Ishikawa (cell line): ENCODE measurements around the gene ZCCHC24.
A peak's percentile ranks its signal among the peaks of the same experiment; 100 is the strongest.

Experiments used
- EP300 ChIP-seq: IDR thresholded peaks from 2 replicates; pipeline ENCODE4 v1.6.1; 2012; ENCODE audit warnings: borderline replicate concordance
- FOXM1 ChIP-seq: IDR thresholded peaks from 2 replicates; pipeline ENCODE4 v1.6.1; 2012; ENCODE audit warnings: low read depth, borderline replicate concordance
- NFIC ChIP-seq: IDR thresholded peaks from 2 replicates; pipeline ENCODE4 v1.6.1; 2012
- TAF1 ChIP-seq: IDR thresholded peaks from 2 replicates; pipeline ENCODE4 v1.6.1; 2012; ENCODE audit warnings: low read depth, mild to moderate bottlenecking
- TEAD4 ChIP-seq: IDR thresholded peaks from 2 replicates; pipeline ENCODE4 v1.6.1; 2012
- YY1 ChIP-seq: IDR thresholded peaks from 2 replicates; pipeline ENCODE4 v1.6.1; 2012; ENCODE audit warnings: low read depth
- ZBTB7A ChIP-seq: IDR thresholded peaks from 2 replicates; pipeline ENCODE4 v1.6.1; 2012; ENCODE audit warnings: low read depth
- TF ChIP-seq, protein P1 (sequence below): IDR thresholded peaks from 2 replicates; pipeline ENCODE4 v1.6.1; 2012
- TF ChIP-seq, protein P2 (sequence below): IDR thresholded peaks from 2 replicates; pipeline ENCODE4 v1.6.1; 2012
- TF ChIP-seq, protein P3 (sequence below): IDR thresholded peaks from 2 replicates; pipeline ENCODE4 v1.6.1; 2012; ENCODE audit warnings: low read depth, mild to moderate bottlenecking

GRCh38 chr10:79445977-79446757 lies 743 bp upstream of the ZCCHC24 start:
- TF ChIP-seq YY1 (no peak), TAF1 (no peak), EP300 (no peak), NFIC (no peak), ZBTB7A (peak; percentile 42), TEAD4 (0 out of 2 replicates have a peak, but pooled peaks have one; percentile 1), FOXM1 (no peak)
- TF ChIP-seq, protein P1, sequence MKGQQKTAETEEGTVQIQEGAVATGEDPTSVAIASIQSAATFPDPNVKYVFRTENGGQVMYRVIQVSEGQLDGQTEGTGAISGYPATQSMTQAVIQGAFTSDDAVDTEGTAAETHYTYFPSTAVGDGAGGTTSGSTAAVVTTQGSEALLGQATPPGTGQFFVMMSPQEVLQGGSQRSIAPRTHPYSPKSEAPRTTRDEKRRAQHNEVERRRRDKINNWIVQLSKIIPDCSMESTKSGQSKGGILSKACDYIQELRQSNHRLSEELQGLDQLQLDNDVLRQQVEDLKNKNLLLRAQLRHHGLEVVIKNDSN = no peak
- TF ChIP-seq, protein P2, sequence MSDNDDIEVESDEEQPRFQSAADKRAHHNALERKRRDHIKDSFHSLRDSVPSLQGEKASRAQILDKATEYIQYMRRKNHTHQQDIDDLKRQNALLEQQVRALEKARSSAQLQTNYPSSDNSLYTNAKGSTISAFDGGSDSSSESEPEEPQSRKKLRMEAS = peak; percentile 45; the same call in 1 of the 2 replicates
- TF ChIP-seq, protein P3, sequence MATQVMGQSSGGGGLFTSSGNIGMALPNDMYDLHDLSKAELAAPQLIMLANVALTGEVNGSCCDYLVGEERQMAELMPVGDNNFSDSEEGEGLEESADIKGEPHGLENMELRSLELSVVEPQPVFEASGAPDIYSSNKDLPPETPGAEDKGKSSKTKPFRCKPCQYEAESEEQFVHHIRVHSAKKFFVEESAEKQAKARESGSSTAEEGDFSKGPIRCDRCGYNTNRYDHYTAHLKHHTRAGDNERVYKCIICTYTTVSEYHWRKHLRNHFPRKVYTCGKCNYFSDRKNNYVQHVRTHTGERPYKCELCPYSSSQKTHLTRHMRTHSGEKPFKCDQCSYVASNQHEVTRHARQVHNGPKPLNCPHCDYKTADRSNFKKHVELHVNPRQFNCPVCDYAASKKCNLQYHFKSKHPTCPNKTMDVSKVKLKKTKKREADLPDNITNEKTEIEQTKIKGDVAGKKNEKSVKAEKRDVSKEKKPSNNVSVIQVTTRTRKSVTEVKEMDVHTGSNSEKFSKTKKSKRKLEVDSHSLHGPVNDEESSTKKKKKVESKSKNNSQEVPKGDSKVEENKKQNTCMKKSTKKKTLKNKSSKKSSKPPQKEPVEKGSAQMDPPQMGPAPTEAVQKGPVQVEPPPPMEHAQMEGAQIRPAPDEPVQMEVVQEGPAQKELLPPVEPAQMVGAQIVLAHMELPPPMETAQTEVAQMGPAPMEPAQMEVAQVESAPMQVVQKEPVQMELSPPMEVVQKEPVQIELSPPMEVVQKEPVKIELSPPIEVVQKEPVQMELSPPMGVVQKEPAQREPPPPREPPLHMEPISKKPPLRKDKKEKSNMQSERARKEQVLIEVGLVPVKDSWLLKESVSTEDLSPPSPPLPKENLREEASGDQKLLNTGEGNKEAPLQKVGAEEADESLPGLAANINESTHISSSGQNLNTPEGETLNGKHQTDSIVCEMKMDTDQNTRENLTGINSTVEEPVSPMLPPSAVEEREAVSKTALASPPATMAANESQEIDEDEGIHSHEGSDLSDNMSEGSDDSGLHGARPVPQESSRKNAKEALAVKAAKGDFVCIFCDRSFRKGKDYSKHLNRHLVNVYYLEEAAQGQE = no peak
